ENCODE results near the gene TFAP2E.

DNA sequence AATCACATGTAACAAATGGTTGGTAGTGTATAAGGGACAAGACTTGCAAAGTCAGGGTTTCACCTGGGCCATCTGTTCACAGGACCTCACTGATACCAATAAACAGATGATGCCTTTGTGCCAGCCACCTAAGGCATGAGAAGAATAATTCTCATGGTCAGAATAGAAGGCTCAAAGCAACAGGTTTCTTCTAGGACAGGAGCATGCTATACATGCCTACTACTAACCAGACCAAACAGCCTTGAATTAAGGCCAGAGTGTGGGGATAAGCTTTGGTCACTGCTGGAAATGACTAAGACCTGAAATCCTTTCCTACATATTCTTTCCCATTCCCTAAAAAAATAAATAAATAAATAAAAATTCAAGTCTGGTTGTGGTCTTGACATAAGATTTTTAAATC is 50.7 kb downstream of the TFAP2E start:
- TF ChIP-seq JUND (IDR thresholded peaks at IDR 0.05) (no peak), CTCF (IDR thresholded peaks at IDR 0.05; ENCODE audit: low read depth, low read length, missing input control) (no peak), GABPA (IDR thresholded peaks at IDR 0.05 in 1 of 2, conservative IDR thresholded peaks at IDR 0.05 in 1 of 2) (no peak), YY1 (IDR thresholded peaks at IDR 0.05) (no peak), RXRA (IDR thresholded peaks at IDR 0.05) (no peak), REST (IDR thresholded peaks at IDR 0.05) (no peak), RAD21 (IDR thresholded peaks at IDR 0.05) (no peak), FOXA1 (IDR thresholded peaks at IDR 0.05) (no peak), TAF1 (conservative IDR thresholded peaks at IDR 0.05) (no peak), EGR1 (IDR thresholded peaks at IDR 0.05; ENCODE audit: low read depth in 2 of 2) (no peak)
- TF ChIP-seq, protein P1, sequence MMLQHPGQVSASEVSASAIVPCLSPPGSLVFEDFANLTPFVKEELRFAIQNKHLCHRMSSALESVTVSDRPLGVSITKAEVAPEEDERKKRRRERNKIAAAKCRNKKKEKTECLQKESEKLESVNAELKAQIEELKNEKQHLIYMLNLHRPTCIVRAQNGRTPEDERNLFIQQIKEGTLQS (IDR thresholded peaks at IDR 0.05): no peak
- TF ChIP-seq, protein P2, sequence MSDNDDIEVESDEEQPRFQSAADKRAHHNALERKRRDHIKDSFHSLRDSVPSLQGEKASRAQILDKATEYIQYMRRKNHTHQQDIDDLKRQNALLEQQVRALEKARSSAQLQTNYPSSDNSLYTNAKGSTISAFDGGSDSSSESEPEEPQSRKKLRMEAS (IDR thresholded peaks at IDR 0.05): no peak
